ENCODE data around the gene ZEB2. TPM values are rescaled to one million over a fixed set of nuclear protein-coding genes. Genes with fewer than 3 reads are reported as not detected.

The ZEB2 gene
- total RNA-seq, 1 experiment from 2014 or later: 1.1 TPM

GRCh38 chr2:144452169-144452988 lies 67.5 kb downstream of the ZEB2 start:
- intact Hi-C loops (cut with micrococcal nuclease; ENCODE audit: unreplicated experiment): no loop called here
- ATAC-seq (no peak), DNase-seq (ENCODE audit: low read depth, low spot score) (no peak)
- H3K4me1 ChIP-seq (ENCODE audit: control insufficient read depth, insufficient read depth, low read length): no peaks in the 10 kb centered on the region
- peaks cover 6% of the 10 kb centered on the region for H3K27me3 ChIP-seq (ENCODE audit: control insufficient read depth, insufficient read depth, low read length)
- in situ Hi-C loops (cut with HindIII; ENCODE audit: low pct_unique_long_range_greater_than_20kb, low sequenced_read_pairs): no loop called here
- ChIA-PET POLR2A (no interaction called here), CTCF (no interaction called here)
- BruUV-seq (replicated peaks): no TSS peak
- H3K4me3 ChIP-seq (ENCODE audit: low read depth in 2 of 2, low read length in 2 of 2): no peak overlapping the region
- TF ChIP-seq CTCF (IDR thresholded peaks at IDR 0.05) (no peak), REST (IDR thresholded peaks at IDR 0.05; ENCODE audit: insufficient read depth in 1 of 2, low read depth in 2 of 2, low read length in 1 of 2) (no peak), TCF7L2 (IDR thresholded peaks at IDR 0.05; ENCODE audit: low read depth, low read length) (no peak), SIN3A (IDR thresholded peaks at IDR 0.05; ENCODE audit: borderline replicate concordance, insufficient read depth, low read depth, low read length) (no peak), POLR2AphosphoS5 (IDR thresholded peaks at IDR 0.05; ENCODE audit: low read depth, low read length) (no peak)
- H3K27ac ChIP-seq (ENCODE audit: low read length): no peak overlapping the region
- no peaks in the 10 kb centered on the region for H3K36me3 ChIP-seq (ENCODE audit: control insufficient read depth, insufficient read depth, low read length)
- H3K9me3 ChIP-seq (ENCODE audit: control insufficient read depth, insufficient read depth, low read depth, low read length): no peaks in the 10 kb centered on the region

- Histone ChIP-seq H3K27me3 (ENCODE audit: control insufficient read depth, insufficient read depth, low read length) (peaks cover 6% of the 10 kb centered on the region), H3K36me3 (ENCODE audit: control insufficient read depth, insufficient read depth, low read length) (no peaks in the 10 kb centered on the region), H3K4me3 (ENCODE audit: low read depth in 2 of 2, low read length in 2 of 2) (no peak overlapping the region), H3K9me3 (ENCODE audit: control insufficient read depth, insufficient read depth, low read depth, low read length) (no peaks in the 10 kb centered on the region), H3K27ac (ENCODE audit: low read length) (no peak overlapping the region), H3K4me1 (ENCODE audit: control insufficient read depth, insufficient read depth, low read length) (no peaks in the 10 kb centered on the region)
- ChIA-PET CTCF (no interaction called here), POLR2A (no interaction called here)
- no peak for ATAC-seq
- intact Hi-C loops (cut with micrococcal nuclease; ENCODE audit: unreplicated experiment) (no loop called here), in situ Hi-C loops (cut with HindIII; ENCODE audit: low pct_unique_long_range_greater_than_20kb, low sequenced_read_pairs) (no loop called here)
- BruUV-seq (replicated peaks): no TSS peak
- no peak for TF ChIP-seq POLR2AphosphoS5 (IDR thresholded peaks at IDR 0.05; ENCODE audit: low read depth, low read length)
- TF ChIP-seq TCF7L2 (IDR thresholded peaks at IDR 0.05; ENCODE audit: low read depth, low read length): no peak
- no peak for TF ChIP-seq SIN3A (IDR thresholded peaks at IDR 0.05; ENCODE audit: borderline replicate concordance, insufficient read depth, low read depth, low read length)
- TF ChIP-seq REST (IDR thresholded peaks at IDR 0.05; ENCODE audit: insufficient read depth in 1 of 2, low read depth in 2 of 2, low read length in 1 of 2): no peak
- no peak for TF ChIP-seq CTCF (IDR thresholded peaks at IDR 0.05)
- DNase-seq (ENCODE audit: low read depth, low spot score): no peak
Measured at GRCh38 chr2:144451443-144451842, 68.5 kb downstream of the ZEB2 start.

All from Panc1 (cell line).